Stimulated activated CD4-positive, alpha-beta T cell treated with anti-CD3 and anti-CD28 coated beads, Interleukin-1b, Interleukin-23, amount 100 ng/mL, for 4 hours (primary cell): Measurements from ENCODE around the gene HOXB4.

Experiments
- DNase-seq, 2 donors: peaks; one replicate each; pipeline ENCODE4 v3.0.0-alpha.2; 2020; ENCODE audit warnings: low read depth in 2 of 2

The HOXB4 gene

DNA sequence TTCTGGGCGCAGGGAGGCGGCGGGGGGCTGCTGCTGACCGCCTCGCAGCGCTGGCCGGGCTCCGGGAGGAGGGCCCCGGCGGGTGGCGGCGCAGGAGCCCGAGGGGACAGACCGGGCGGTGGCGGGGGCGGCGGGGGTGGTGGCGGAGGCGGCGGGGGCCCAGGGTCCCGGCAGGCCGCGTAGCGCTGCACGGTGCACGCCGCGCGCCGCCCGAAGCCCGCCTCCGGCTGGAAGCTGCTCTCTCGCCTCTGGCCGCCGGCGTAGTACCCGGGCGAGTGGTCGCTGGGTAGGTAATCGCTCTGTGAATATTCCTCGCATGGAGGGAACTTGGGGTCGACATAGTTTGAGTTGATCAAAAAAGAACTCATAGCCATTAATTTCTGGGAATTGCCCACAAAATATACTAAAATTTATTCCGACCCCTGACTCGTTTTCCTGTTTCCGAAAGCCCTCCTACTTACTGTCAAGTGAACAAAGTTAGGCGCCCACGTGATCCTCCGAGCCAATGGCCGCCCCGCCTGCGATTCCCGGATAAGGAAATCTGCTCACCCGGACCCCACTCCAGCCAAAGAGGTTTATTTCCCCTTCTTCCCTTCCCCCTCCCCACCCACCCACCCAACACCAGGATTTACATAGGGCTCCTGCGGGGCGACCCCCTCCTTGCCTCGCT lies at the start of gene HOXB4:
HOXB4 (minus strand) TSS at position 405 of the 670 bp plus-strand sequence; CDS start at position 374, 31 bp downstream.
- peak in 1 of 2 donors; percentile 49 for DNase-seq

DNA sequence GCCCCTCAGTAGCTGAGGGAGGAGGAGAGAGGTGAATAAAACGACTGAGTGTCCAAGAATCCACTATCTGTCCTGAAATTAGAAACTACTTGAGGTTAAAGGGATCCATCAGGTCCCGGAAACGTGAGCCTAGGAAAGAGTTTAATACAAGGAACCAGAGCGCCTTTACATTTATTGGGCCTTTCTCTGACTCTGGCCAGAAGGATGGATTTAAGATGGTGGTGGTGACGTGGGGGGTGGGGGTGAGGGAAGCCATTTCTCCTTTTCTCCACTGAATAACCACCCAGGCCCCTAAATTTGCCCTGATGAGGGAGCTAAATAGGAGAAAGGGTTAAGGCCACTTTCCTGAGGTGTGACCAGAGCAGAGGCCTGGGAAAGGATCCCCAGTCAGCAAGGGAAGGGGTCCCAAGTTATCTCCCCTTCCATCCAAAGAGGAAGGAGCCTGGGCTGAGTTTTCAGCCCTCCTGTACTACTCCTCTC lies 49.0 kb upstream of the HOXB4 start:
- no peak for DNase-seq

DNA sequence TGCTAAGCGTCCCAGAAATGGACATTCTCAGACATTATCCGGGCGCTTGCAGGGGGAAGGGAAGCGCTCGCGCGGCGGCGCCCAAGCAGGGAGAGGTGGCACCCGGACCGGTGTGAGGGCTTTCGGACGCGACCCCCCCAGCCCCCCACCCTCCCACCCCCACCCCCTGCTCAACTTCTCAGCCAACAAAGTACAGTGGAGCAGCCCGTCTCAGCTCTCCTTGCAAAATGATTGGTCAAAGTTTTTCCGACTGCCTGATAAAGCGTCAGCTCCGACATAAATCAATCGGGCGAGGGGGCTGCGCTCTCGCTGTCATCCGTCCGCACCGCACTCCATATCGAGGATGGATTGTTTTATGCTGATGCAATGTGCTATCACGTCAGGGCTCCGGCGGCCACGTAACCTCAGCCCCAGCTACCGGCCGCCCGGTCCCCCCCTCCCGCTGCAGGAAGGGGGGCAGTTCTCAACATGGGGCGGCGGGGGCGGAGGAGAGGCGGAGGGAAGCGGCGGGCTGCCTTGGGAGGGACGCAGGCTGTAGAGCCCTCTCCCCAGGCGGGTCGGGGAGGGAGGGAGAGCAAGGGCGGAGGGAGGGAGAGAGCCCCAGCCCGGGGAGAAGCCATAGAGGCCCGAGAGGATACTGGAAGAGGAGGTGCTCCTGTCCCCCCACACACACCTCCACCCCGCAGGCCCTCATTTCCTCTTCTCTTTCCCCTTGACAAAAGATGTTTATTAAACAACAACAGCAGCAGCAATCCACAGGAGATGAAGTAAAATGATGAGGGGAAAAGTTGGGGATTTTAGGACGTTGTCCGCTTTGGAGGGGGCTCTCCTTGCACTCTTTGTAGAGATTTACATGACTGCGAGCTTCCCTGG lies 48.3 kb upstream of the HOXB4 start, which contains the start of gene HOXB9:
HOXB9 (minus strand) TSS at position 114 of the 873 bp plus-strand sequence; CDS start at position 25, 89 bp downstream.
- peak; percentile 49 to 52 for DNase-seq

DNA sequence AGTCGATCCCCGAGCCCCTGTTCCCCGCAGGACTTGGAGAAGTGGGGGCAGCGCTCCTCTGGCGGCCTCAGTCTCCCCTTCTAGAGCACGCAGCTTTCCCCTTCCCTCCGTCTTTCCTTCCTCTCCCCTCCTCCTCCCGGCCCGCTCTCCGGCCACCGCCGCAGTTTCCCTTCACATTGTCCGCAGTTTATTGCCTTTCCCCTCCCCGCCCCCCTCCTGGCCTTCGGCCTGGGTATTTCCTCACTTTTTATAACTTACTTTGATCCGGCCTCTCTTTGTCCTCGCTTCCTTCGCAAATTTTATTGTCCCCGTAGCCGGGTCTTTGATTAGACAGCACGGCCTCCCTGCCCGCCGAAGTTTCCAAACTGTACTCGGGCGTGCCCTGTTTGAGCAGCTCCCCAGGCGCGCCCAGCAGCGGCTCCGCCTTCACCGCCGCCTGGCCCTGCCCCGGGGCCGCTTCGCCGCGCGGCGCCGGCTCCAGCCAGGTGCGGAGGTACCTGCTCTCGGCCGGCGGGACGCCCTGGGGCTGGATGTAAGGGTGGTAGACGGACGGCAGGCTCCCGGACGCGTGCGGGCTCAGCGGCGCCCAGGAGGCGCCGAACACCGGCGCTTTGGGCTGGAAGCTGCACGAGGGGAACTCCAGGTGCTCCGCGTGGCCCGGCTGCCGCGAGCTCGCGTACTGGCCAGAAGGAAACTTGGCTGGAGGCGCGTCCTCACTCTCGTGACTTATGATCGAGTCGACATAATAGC lies 47.5 kb upstream of the HOXB4 start:
- DNase-seq = peak in 1 of 2 donors; percentile 49

DNA sequence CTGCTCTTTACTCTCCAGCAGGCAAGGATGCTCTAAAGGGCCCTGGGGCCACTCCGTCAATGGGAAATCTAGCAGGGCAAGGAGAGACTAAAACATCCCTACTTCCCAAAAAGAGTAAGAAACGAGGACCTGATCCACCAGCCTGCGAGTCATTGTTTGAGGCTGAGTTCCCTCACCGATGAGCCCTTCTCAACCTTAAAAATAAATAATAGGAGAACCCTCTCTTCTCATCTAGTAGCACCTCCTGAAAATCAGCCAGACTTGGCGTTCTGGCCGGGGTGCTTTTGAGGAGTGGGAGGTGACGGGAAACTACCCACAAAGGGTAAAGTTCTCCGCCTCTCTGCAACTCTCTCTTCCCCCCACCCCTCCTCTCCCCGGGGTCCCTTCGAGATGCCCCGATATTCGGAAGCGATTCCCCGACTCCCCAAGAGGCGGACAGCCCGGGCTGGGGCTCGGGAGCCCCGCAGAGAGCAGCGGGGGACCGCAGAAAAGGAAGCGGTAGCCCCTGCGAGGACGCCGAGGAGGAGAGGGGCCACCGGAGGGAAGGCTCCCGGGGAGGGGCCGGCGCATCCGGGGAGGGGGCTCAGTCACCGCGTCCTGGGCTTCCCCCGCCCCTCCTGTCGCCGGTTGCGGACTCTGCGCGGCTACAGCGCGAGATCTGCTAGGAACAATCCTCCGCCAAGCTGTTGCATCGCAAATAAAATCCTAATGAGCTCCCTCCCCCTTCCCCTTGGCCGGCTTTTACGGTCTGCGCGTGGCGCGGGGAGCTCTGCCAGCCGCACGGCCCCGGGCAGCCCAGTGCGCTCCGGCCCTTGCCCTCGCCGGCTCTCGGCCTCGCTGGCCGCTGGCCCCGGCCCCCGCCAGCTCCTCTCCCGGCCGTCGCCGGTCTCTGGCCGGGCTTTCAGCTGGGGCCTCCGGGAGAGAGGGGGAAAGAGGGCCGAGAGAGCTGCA lies 46.7 kb upstream of the HOXB4 start:
- DNase-seq = no peak

DNA sequence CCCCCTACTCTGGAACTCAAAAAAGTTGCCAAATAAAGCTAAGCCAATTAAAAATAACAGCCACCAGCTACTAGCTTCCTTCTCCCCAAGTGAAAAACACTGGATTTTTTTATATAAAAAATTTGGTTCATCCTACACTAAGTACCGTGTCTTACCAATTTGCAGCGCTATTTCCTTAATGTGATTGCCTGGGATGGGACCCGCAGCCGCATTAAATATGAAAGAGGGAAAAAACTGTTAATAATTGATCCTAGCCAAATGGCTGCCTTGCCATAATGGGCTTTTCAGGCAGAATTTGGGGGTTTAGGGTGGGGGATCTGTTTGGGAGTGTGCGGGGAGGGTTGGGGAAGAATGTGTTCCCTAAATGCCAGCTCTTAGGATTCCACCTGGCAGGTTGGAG lies 46.0 kb upstream of the HOXB4 start:
- no peak for DNase-seq

DNA sequence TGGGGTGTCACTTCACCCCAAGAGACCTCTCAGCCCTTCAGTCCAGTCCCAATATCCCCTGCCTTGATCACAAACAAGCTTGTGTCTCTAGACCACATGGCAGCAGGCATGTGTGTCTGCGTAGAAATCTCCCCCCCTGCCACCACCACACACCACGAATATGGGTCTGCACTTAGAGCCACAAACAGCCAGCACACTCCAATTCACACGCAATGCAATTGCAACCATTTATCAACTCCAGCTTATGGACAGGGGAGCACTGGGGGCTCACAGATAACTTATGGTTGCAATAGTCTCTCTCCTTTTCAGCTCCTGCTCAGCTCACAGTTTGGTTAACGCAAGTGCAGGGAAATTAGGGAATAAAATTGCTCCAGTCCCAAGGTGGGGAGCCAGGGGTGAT lies 45.4 kb upstream of the HOXB4 start:
- DNase-seq = no peak

DNA sequence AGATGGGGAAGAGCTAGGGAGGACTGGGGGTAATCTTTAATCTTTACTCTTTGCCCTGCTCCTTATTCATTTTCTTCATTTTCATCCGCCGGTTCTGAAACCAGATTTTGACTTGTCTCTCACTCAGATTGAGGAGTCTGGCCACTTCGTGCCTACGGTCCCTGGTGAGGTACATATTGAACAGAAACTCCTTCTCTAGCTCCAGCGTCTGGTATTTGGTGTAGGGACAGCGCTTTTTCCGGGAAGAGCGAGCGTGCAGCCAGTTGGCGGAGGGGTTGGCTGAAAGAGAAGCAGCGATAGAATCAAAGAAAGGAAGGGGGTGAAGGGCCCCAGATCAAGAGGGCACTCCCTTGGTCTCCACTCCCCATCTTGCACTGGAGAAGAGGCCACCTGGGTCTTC lies 44.7 kb upstream of the HOXB4 start:
- no peak for DNase-seq

DNA sequence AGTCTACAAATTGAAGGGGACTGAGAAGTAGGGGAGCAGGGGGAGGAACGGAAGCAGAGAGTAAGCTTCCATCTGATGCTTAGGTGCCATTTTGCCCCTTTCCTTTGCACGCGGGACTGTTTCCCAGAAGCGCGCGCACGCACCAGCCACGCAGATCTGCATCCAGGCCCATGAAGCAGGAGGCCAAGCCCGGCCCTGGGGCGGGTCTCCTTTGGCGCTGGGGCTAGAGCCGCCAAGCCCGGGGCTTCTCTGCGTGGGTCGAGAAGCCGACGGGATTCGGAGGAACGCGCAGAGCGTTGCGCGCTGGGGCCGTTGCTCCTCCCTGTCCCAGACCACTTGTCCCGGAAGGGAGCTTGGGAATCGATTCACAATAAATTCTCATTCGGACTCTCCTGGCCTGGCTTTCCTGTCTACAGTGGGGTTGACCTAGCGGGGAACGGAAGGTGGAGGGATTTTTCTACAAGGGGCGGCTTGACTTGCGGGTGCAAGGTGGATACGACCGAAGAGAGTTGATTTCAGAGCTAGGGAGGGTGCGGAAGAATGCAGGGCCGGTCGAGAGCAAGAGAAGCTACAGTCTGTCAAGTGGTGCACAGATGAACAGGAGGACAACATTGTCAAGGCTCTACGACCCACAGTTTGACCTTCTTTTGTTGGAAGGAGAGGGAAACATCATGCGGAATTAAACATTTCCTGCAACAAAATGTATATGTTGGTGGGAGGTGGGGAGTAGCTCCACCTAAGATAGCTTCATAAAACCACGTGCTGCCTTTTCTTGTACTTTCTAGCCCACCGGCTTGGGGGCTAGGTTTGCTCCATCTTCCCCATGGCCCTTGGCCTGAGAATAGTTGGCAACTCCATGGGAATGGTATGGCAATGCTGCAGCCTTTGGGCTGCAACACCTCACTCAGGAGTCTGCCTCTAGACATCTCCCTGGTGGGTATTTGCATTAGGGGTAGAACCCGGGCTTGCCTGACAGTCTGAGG lies 43.6 kb upstream of the HOXB4 start:
- no peak for DNase-seq

DNA sequence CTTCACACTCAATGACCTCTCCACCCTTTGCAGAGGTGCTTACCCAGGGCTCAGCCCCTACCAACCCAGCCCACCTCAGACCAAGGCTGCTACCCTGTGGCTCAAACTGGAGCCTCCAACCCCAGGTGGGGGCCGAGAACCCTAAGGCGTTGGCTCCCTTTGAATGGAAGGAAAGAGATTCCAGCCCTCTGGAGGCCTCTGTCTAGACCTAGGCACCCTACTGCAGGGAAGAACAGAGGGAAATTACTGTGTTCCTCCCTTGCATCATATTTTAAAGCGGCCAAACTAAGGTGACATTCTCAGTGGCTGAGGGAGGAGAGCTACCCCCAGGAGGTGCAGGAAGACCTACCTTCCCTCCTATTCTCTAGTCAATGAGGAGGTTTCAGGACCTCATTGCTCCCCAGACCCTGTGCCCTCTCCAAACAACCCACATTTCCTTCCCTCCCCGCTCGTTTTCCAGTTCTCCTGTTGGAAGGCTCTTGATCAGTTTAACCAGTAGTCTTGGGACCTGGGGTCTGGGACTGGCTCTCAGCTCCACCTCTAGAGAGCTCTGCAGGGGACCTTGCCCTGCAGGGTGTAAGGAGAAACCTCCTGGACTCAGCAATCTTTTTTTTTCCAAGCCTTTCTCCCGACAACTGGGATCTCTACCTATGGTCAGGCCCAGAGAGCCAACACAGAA lies 42.5 kb upstream of the HOXB4 start:
- DNase-seq = no peak

DNA sequence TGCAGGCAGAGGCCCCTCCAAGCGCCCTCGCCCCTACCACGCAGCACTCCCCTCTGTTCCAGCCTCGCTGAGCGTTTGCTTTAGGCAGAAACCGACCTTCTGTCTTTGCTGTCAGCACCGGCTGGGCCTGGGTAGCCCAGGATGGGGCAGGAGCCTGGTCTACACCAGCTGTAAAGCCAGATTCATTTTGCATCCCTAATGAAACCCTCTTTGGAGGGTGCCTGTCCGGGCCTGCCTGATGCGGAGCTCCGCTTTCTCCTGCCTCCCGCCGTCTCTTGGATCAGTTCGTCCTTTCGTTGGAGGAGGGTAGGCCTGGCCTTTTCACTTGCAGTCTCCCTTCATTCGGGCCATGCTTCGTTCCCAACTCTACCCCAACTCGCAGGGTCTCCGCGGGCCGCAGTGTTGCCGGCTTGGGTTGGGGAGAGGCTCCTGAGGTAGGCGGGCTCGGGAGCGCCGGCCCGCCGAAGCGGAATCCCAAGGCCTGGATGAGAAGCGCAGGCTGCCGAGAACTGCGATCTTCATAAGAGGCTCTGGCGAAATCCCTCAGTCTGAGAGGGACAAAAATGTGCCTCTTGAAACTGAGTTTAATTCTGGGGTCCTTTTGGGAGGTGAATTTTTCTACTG lies 41.8 kb upstream of the HOXB4 start:
- no peak for DNase-seq

DNA sequence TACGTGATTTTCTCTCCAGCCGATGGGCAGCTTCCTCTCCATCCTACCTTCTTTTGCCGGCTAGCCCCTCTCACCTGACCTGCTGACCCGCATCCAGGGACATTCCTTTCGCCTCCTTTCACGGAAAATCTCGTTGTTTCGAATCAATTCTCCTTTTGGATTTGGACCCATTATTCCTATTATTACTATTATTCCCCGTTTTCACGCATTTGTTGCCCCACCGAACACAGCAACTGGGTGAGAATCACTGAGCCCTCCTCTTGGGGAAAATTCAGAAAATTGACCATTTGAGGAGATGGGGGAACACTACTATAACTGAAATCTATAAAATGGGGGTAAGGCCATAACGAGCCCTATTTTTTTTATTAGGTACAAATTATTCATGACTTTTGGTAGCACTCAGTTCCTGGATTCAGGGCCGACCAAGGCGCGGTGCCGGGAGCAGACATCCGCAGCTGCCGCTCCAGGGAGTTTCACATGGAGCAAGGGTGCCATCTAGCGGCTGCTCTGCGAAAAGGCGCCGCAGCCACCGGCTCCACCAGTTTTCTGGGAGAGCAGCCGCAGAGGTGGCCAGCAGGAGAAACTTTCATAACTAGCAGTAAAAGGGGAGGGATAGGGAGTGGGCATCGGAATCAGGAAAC lies 40.2 kb upstream of the HOXB4 start:
- peak; percentile 80 to 83 for DNase-seq

DNA sequence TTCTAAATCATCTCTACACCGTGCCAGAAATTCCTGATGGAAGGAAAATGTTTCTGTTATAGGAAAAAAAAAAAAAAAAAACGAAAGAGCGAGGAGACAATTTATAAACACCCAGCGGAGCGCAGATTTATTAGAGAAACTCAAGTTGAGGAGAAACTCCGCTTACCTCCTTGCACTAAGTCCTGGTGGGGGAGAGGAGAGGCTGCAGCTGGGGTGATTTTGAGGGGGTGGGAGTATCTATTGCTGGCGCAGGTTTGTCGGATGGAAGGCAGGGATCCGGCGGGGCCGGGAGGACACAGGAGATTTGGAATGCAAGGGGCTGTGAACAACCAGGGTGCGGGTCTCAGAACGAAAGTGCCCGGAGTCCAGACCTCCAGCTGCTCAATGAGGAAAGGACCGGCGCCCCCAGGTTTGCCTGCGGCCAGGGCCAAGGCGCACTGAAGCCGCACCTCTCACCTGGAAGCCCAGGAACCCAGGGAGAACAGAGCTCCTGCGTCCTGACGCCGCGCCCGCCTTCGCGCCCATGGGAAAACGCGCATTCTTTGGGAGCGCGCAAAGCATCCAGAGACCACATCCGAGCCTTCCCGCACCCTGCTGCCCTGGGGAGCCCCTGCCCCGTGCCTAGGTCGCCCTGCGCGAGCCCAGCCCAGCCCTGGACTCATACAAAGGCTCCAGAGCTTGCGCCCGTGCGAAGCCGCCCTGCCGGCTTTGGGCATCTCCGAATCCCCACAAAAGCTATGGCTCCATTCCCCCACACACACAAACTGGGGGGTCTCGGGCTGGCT lies 39.5 kb upstream of the HOXB4 start:
- no peak for DNase-seq

DNA sequence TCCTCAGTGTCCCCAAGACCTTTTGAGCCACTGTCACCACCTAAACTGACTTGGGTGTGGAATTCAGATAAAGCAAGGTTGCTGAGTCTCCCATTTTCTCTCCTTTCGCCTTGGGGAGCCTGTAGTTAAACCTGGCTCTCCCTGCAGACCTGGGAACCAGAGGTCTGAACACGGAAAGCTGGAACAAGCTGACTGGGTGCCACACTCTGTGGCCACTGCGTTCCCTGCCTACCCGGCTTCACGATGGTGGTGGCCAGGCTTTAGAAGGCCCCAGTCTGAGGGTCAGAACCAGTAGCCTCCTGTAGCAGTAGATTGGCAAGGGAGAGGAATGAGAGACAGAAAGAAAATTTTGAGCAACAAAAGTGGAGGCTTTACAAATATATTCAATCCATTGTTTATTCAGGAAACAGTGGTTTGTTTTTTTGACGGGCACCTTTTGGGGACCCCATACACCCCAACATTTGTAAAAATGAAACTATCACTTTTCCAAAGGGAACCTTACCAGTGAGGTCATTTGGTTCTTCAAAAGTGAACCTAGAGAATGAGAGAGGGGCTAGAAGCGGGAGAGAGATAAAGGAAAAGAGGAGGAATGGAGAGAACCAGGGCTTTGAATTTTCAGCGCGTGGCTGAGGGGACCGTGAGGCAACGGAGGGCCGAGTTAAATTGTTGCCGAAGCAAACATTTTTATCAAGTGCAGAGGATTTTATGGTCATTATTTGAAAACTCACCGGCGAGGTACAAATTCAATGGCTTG lies 38.7 kb upstream of the HOXB4 start:
- DNase-seq = no peak

DNA sequence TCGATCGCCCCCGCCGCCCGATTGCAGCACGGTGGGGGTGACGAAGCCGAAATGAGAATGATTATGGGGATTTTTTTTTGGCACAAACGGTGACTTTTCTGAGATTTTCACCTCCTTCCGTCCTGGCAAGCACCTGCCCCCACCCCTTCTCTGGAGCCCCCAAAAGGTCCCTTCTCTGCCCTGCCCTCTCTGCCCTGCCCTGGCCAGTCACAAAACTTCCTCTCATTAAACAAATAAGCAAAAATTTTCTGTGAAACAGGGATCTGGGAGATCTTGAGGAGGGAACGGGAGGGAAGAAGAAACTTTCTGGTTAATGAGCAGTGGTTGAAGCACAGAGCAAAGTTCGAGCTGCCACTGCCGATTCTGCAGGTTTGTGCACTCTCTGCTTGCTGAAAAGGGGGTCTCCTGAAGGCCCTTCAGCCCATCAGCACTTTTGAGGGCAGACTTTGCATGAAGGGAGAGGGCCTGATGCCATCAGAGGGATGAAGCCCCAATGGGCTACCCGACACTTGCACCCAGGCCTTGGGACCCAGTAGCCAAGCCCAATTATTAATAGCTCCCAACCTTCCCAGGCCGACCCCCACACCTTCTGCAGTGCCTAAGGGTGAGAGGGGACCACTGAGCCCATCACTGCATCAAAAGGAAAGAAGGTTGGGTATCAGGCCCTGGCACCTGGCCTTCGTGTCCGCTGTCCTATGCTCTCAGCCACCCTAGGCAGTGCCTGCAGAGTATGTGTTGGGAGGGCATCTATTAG lies 38.0 kb upstream of the HOXB4 start:
- no peak for DNase-seq
